ENCODE results near the gene OR2D2. TPM values are rescaled to one million over a fixed set of nuclear protein-coding genes. Genes with fewer than 3 reads are reported as not detected.
"Not testable (repeated sequence)": the region's sequence is repeated elsewhere in the genome, so short reads cannot be mapped to it uniquely, and the experiment has no call there.

OR2D2 gene
- total RNA-seq, 1 donor from 2014 or later = 0.34 TPM

GRCh38 chr11:6864438-6864837, 27.9 kb downstream of the OR2D2 start:
- Mint-ChIP-seq H3K4me1 (ENCODE audit: low read depth) (no peaks in the 10 kb centered on the region), H3K4me3 (no peak overlapping the region), H3K36me3 (ENCODE audit: low read depth) (no peaks in the 10 kb centered on the region), H3K27me3 (ENCODE audit: insufficient read depth) (peaks cover 8% of the 10 kb centered on the region), H3K27ac (no peak overlapping the region), H3K9me3 (peaks cover 5% of the 10 kb centered on the region)
- intact Hi-C loops (cut with micrococcal nuclease) = no loop called here
- no peak for DNase-seq (ENCODE audit: low spot score)

GRCh38 chr11:6862961-6863360, 29.3 kb downstream of the OR2D2 start, which contains the start of gene OR10A2:
Gene OR10A2, plus strand, starts transcription at chr11:6863057. Its CDS starts 6,698 bp downstream, at chr11:6869755.
- Mint-ChIP-seq H3K27ac (no peak within 1 kb of the TSS), H3K27me3 (ENCODE audit: insufficient read depth) (peaks cover 8% of the 10 kb centered on the region), H3K36me3 (ENCODE audit: low read depth) (no peaks in the 10 kb centered on the region), H3K9me3 (peaks cover 7% of the 10 kb centered on the region), H3K4me1 (ENCODE audit: low read depth) (no peaks in the 10 kb centered on the region), H3K4me3 (no peak within 1 kb of the TSS)
- no peak for DNase-seq (ENCODE audit: low spot score)
- intact Hi-C loops (cut with micrococcal nuclease) = no loop called here

- no peak for DNase-seq (ENCODE audit: low spot score)
- no peak overlapping the region for H3K4me3 Mint-ChIP-seq
- no peak overlapping the region for H3K27ac Mint-ChIP-seq
- intact Hi-C loops (cut with micrococcal nuclease) = no loop called here
- H3K27me3 Mint-ChIP-seq (ENCODE audit: insufficient read depth) = no peaks in the 10 kb centered on the region
- no peaks in the 10 kb centered on the region for H3K36me3 Mint-ChIP-seq (ENCODE audit: low read depth)
- H3K9me3 Mint-ChIP-seq = peaks cover 20% of the 10 kb centered on the region
- peaks cover 9% of the 10 kb centered on the region for H3K4me1 Mint-ChIP-seq (ENCODE audit: low read depth)
Observed at GRCh38 chr11:6856871-6857270, 35.4 kb downstream of the OR2D2 start.

- intact Hi-C loops (cut with micrococcal nuclease) = no loop called here
- DNase-seq (ENCODE audit: low spot score) = no peak
- no peak overlapping the region for H3K4me3 Mint-ChIP-seq
- H3K4me1 Mint-ChIP-seq (ENCODE audit: low read depth) = peaks cover 9% of the 10 kb centered on the region
- peaks cover 26% of the 10 kb centered on the region for H3K9me3 Mint-ChIP-seq
- H3K27ac Mint-ChIP-seq = no peak overlapping the region
- H3K36me3 Mint-ChIP-seq (ENCODE audit: low read depth) = no peaks in the 10 kb centered on the region
- no peaks in the 10 kb centered on the region for H3K27me3 Mint-ChIP-seq (ENCODE audit: insufficient read depth)
Observed at GRCh38 chr11:6855971-6856541, 36.2 kb downstream of the OR2D2 start.

- H3K4me1 Mint-ChIP-seq (ENCODE audit: low read depth); DNase-seq (ENCODE audit: low spot score); H3K4me3 Mint-ChIP-seq; H3K27me3 Mint-ChIP-seq (ENCODE audit: insufficient read depth); H3K36me3 Mint-ChIP-seq (ENCODE audit: low read depth); H3K27ac Mint-ChIP-seq; intact Hi-C loops (cut with micrococcal nuclease): not testable (repeated sequence)
- peaks cover 30% of the 10 kb centered on the region for H3K9me3 Mint-ChIP-seq
Observed at GRCh38 chr11:6854801-6855200, 37.5 kb downstream of the OR2D2 start.

GRCh38 chr11:6850526-6850925, 41.8 kb downstream of the OR2D2 start:
- Mint-ChIP-seq H3K4me1 (ENCODE audit: low read depth) (no peaks in the 10 kb centered on the region), H3K36me3 (ENCODE audit: low read depth) (no peaks in the 10 kb centered on the region)
- intact Hi-C loops (cut with micrococcal nuclease) = no loop called here

GRCh38 chr11:6845383-6845782, 46.9 kb downstream of the OR2D2 start, which contains the start of gene OR10A5:
Gene OR10A5, plus strand, starts transcription at chr11:6845683. Its CDS starts 0 bp downstream, at chr11:6845683.
- H3K9me3 Mint-ChIP-seq = peaks cover 3% of the 10 kb centered on the region
- H3K27ac Mint-ChIP-seq = no peak within 1 kb of the TSS
- intact Hi-C loops (cut with micrococcal nuclease) = no loop called here
- no peak within 1 kb of the TSS for H3K4me3 Mint-ChIP-seq
- H3K27me3 Mint-ChIP-seq (ENCODE audit: insufficient read depth) = peaks cover 2% of the 10 kb centered on the region
- H3K36me3 Mint-ChIP-seq (ENCODE audit: low read depth) = no peaks in the 10 kb centered on the region
- no peak for DNase-seq (ENCODE audit: low spot score)
- no peaks in the 10 kb centered on the region for H3K4me1 Mint-ChIP-seq (ENCODE audit: low read depth)

More at GRCh38 chr11:6850526-6850925, 41.8 kb downstream of the OR2D2 start:
- Mint-ChIP-seq H3K9me3 (peaks cover 25% of the 10 kb centered on the region), H3K4me3 (no peak overlapping the region), H3K27ac (no peak overlapping the region), H3K27me3 (ENCODE audit: insufficient read depth) (no peaks in the 10 kb centered on the region)
- no peak for DNase-seq (ENCODE audit: low spot score)

- DNase-seq (ENCODE audit: low spot score) = no peak
- Mint-ChIP-seq H3K9me3 (no peaks in the 10 kb centered on the region), H3K4me1 (ENCODE audit: low read depth) (no peaks in the 10 kb centered on the region), H3K4me3 (no peak overlapping the region), H3K36me3 (ENCODE audit: low read depth) (no peaks in the 10 kb centered on the region), H3K27ac (no peak overlapping the region), H3K27me3 (ENCODE audit: insufficient read depth) (peaks cover 2% of the 10 kb centered on the region)
- intact Hi-C loops (cut with micrococcal nuclease) = no loop called here
Observed at GRCh38 chr11:6844356-6844755, 47.9 kb downstream of the OR2D2 start.

- H3K27ac Mint-ChIP-seq = no peak overlapping the region
- H3K4me1 Mint-ChIP-seq (ENCODE audit: low read depth) = no peaks in the 10 kb centered on the region
- no peak overlapping the region for H3K4me3 Mint-ChIP-seq
- no peaks in the 10 kb centered on the region for H3K36me3 Mint-ChIP-seq (ENCODE audit: low read depth)
- no peak for DNase-seq (ENCODE audit: low spot score)
- peaks cover 2% of the 10 kb centered on the region for H3K27me3 Mint-ChIP-seq (ENCODE audit: insufficient read depth)
- intact Hi-C loops (cut with micrococcal nuclease) = no loop called here
- H3K9me3 Mint-ChIP-seq = no peaks in the 10 kb centered on the region
Observed at GRCh38 chr11:6843670-6844069, 48.6 kb downstream of the OR2D2 start.

GRCh38 chr11:6841694-6842093, 50.6 kb downstream of the OR2D2 start:
- intact Hi-C loops (cut with micrococcal nuclease) = no loop called here
- H3K4me1 Mint-ChIP-seq (ENCODE audit: low read depth) = no peaks in the 10 kb centered on the region
- no peak overlapping the region for H3K27ac Mint-ChIP-seq

More at GRCh38 chr11:6841694-6842093, 50.6 kb downstream of the OR2D2 start:
- Mint-ChIP-seq H3K27me3 (ENCODE audit: insufficient read depth) (peaks cover 7% of the 10 kb centered on the region), H3K9me3 (no peaks in the 10 kb centered on the region), H3K36me3 (ENCODE audit: low read depth) (no peaks in the 10 kb centered on the region), H3K4me3 (no peak overlapping the region)
- DNase-seq (ENCODE audit: low spot score) = no peak

Other genes with a start within 250 kb of the OR2D2 start
- 0.24 and 0.39 TPM in 2 replicates for gene DCHS1, start 236.7 kb downstream of the OR2D2 start, total RNA-seq
- 121 and 132 TPM in 2 replicates for gene MRPL17, start 209.2 kb downstream of the OR2D2 start, total RNA-seq
- gene OR2AG2, start 120.5 kb downstream of the OR2D2 start, total RNA-seq = 0.23 and 0.47 TPM in 2 replicates
- gene OR2AG1, start 109.5 kb downstream of the OR2D2 start, total RNA-seq = not detected in 2 replicates
- gene OR6A2, start 92.8 kb downstream of the OR2D2 start, total RNA-seq = 0.31 and 0.47 TPM in 2 replicates
- not detected in 2 replicates for gene OR10A5, start 46.8 kb downstream of the OR2D2 start, total RNA-seq
- gene OR10A2, start 29.4 kb downstream of the OR2D2 start, total RNA-seq = not detected in 2 replicates
- not detected in 2 replicates for gene OR10A4, start 15.9 kb downstream of the OR2D2 start, total RNA-seq
- not detected in 2 replicates for gene OR2D3, start 28.5 kb upstream of the OR2D2 start, total RNA-seq
- gene ZNF215, start 33.9 kb upstream of the OR2D2 start, total RNA-seq = 1.8 and 2.1 TPM in 2 replicates
- gene ZNF214, start 127.8 kb upstream of the OR2D2 start, total RNA-seq = not detected in 2 replicates
- gene NLRP14, start 128.0 kb upstream of the OR2D2 start, total RNA-seq = 0.05 and 0.10 TPM in 2 replicates
- not detected in 2 replicates for gene RBMXL2, start 196.5 kb upstream of the OR2D2 start, total RNA-seq